Karpas-422 (cell line): ENCODE data around the gene TTLL9. TPM values are rescaled to one million over a fixed set of nuclear protein-coding genes. Genes with fewer than 3 reads are reported as not detected.

Experiments
- DNase-seq: peaks from one replicate; pipeline ENCODE4 v3.0.0-alpha.2; 2015
- H2AFZ ChIP-seq: fragments of 200-600 bp; sonication (generic); 2 replicates; pipeline ENCODE4 v1.6.1; 2014; ENCODE audit warnings: antibody characterized with exemption, low read length, mixed read lengths
- H3K27ac ChIP-seq: fragments of 200-600 bp; sonication (generic); 2 replicates; pipeline ENCODE4 v1.5.1; 2014; ENCODE audit warnings: mild to moderate bottlenecking, low read length, moderate library complexity
- H3K27me3 ChIP-seq: fragments of 200-600 bp; sonication (generic); 2 replicates; pipeline ENCODE4 v1.6.1; 2014; ENCODE audit warnings: low read length, mixed read lengths
- H3K36me3 ChIP-seq: fragments of 200-600 bp; sonication (generic); 2 replicates; pipeline ENCODE4 v1.6.1; 2014; ENCODE audit warnings: low read length, mixed read lengths; ENCODE audit not compliant: insufficient read depth
- H3K4me1 ChIP-seq: fragments of 200-600 bp; sonication (generic); 2 replicates; pipeline ENCODE4 v1.6.1; 2014; ENCODE audit warnings: mild to moderate bottlenecking, low read length, mixed read lengths
- H3K4me2 ChIP-seq: fragments of 200-600 bp; sonication (generic); 2 replicates; pipeline ENCODE4 v1.6.1; 2014; ENCODE audit warnings: low read length, low read depth, mild to moderate bottlenecking; ENCODE audit not compliant: poor library complexity, severe bottlenecking
- H3K4me3 ChIP-seq: fragments of 200-600 bp; sonication (generic); 2 replicates; pipeline ENCODE4 v1.5.1; 2014; ENCODE audit warnings: mild to moderate bottlenecking, antibody characterized with exemption, low read length, mixed read lengths
- H3K79me2 ChIP-seq: fragments of 200-600 bp; sonication (generic); 2 replicates; pipeline ENCODE4 v1.6.1; 2014; ENCODE audit warnings: mild to moderate bottlenecking, low read length, mixed read lengths
- H3K9ac ChIP-seq: fragments of 200-600 bp; sonication (generic); 2 replicates; pipeline ENCODE4 v1.6.0; 2014; ENCODE audit warnings: low read length
- H3K9me2 ChIP-seq: fragments of 200-600 bp; sonication (generic), shearing (Covaris generic); replicated peaks from 2 replicates; pipeline ENCODE4 v1.6.0; 2014; ENCODE audit warnings: mild to moderate bottlenecking, low read length, moderate library complexity; ENCODE audit not compliant: insufficient read depth
- H3K9me3 ChIP-seq: fragments of 300-700, 200-600 bp; sonication (generic); 2 replicates; pipeline ENCODE4 v1.6.1; 2014; ENCODE audit warnings: low read length, mixed read lengths
- H4K20me1 ChIP-seq: fragments of 200-600 bp; sonication (generic); 2 replicates; pipeline ENCODE4 v1.6.1; 2014; ENCODE audit warnings: mild to moderate bottlenecking, antibody characterized with exemption, low read length, low read depth; ENCODE audit not compliant: insufficient read depth
- total RNA-seq: library from RNA; depleted of rRNA; stranded (reverse); fragments of >200 nt; shearing (Covaris generic); gene quantifications from 2 replicates; pipeline ENCODE4 v1.2.3, GENCODE V29; 2014; ENCODE audit warnings: low replicate concordance

Gene TTLL9
- total RNA-seq, 1 experiment from 2014 or later: not detected

- H3K9ac ChIP-seq: no peak overlapping the region
- no peaks in the 10 kb centered on the region for H3K9me2 ChIP-seq
- no peaks in the 10 kb centered on the region for H4K20me1 ChIP-seq
- H3K4me1 ChIP-seq: no peaks in the 10 kb centered on the region
- H3K36me3 ChIP-seq: no peaks in the 10 kb centered on the region
- H2AFZ ChIP-seq: no peak overlapping the region
- H3K4me2 ChIP-seq: no peak overlapping the region
- H3K9me3 ChIP-seq: no peaks in the 10 kb centered on the region
- no peaks in the 10 kb centered on the region for H3K27me3 ChIP-seq
- DNase-seq: no peak
- no peak overlapping the region for H3K4me3 ChIP-seq
- H3K79me2 ChIP-seq: no peaks in the 10 kb centered on the region
- no peak overlapping the region for H3K27ac ChIP-seq
Observed at GRCh38 chr20:31849306-31849930, 21.0 kb upstream of the TTLL9 start.

GRCh38 chr20:31851240-31851955 lies 19.0 kb upstream of the TTLL9 start:
- no peaks in the 10 kb centered on the region for H3K9me3 ChIP-seq
- H3K4me1 ChIP-seq: no peaks in the 10 kb centered on the region
- no peak for DNase-seq
- no peaks in the 10 kb centered on the region for H3K79me2 ChIP-seq
- H3K4me3 ChIP-seq: no peak overlapping the region
- no peaks in the 10 kb centered on the region for H3K9me2 ChIP-seq
- H3K9ac ChIP-seq: no peak overlapping the region
- no peaks in the 10 kb centered on the region for H3K27me3 ChIP-seq
- H4K20me1 ChIP-seq: no peaks in the 10 kb centered on the region
- no peak overlapping the region for H3K27ac ChIP-seq
- no peak overlapping the region for H3K4me2 ChIP-seq
- H2AFZ ChIP-seq: no peak overlapping the region
- no peaks in the 10 kb centered on the region for H3K36me3 ChIP-seq

- Histone ChIP-seq H3K79me2 (no peaks in the 10 kb centered on the region), H3K9me2 (no peaks in the 10 kb centered on the region), H3K4me3 (no peak overlapping the region), H3K9ac (no peak overlapping the region), H3K9me3 (no peaks in the 10 kb centered on the region), H3K4me1 (peaks cover 2% of the 10 kb centered on the region; the same call in 1 of the 2 replicates), H3K27ac (no peak overlapping the region), H4K20me1 (no peaks in the 10 kb centered on the region), H3K27me3 (no peaks in the 10 kb centered on the region), H3K4me2 (no peak overlapping the region), H2AFZ (no peak overlapping the region), H3K36me3 (no peaks in the 10 kb centered on the region)
- DNase-seq: no peak
Observed at GRCh38 chr20:31853481-31853880, 17.0 kb upstream of the TTLL9 start.

- H3K4me3 ChIP-seq: no peak overlapping the region
- H3K27ac ChIP-seq: no peak overlapping the region
- no peak overlapping the region for H3K4me2 ChIP-seq
- DNase-seq: no peak
- no peaks in the 10 kb centered on the region for H3K36me3 ChIP-seq
- H3K9me2 ChIP-seq: no peaks in the 10 kb centered on the region
- H3K79me2 ChIP-seq: no peaks in the 10 kb centered on the region
- H3K9ac ChIP-seq: no peak overlapping the region
- no peaks in the 10 kb centered on the region for H4K20me1 ChIP-seq
- no peaks in the 10 kb centered on the region for H3K27me3 ChIP-seq
- no peak overlapping the region for H2AFZ ChIP-seq
- peaks cover 7% of the 10 kb centered on the region for H3K4me1 ChIP-seq
- no peaks in the 10 kb centered on the region for H3K9me3 ChIP-seq
Observed at GRCh38 chr20:31856516-31856915, 13.9 kb upstream of the TTLL9 start.

- Histone ChIP-seq H3K4me1 (peaks cover 7% of the 10 kb centered on the region), H3K79me2 (no peaks in the 10 kb centered on the region), H4K20me1 (no peaks in the 10 kb centered on the region), H3K27me3 (no peaks in the 10 kb centered on the region), H3K9me3 (no peaks in the 10 kb centered on the region), H3K9me2 (no peaks in the 10 kb centered on the region), H3K9ac (no peak overlapping the region), H2AFZ (no peak overlapping the region), H3K27ac (no peak overlapping the region), H3K36me3 (no peaks in the 10 kb centered on the region), H3K4me2 (no peak overlapping the region), H3K4me3 (no peak overlapping the region)
- no peak for DNase-seq
Observed at GRCh38 chr20:31857861-31858759, 12.3 kb upstream of the TTLL9 start.

GRCh38 chr20:31858760-31859083 lies 11.7 kb upstream of the TTLL9 start:
- H3K27ac ChIP-seq: no peak overlapping the region
- no peak overlapping the region for H3K4me3 ChIP-seq
- H3K9me3 ChIP-seq: no peaks in the 10 kb centered on the region
- H2AFZ ChIP-seq: no peak overlapping the region
- H3K9me2 ChIP-seq: no peaks in the 10 kb centered on the region
- no peaks in the 10 kb centered on the region for H4K20me1 ChIP-seq
- H3K4me2 ChIP-seq: no peak overlapping the region
- H3K79me2 ChIP-seq: no peaks in the 10 kb centered on the region
- H3K27me3 ChIP-seq: no peaks in the 10 kb centered on the region
- no peaks in the 10 kb centered on the region for H3K36me3 ChIP-seq
- H3K4me1 ChIP-seq: peaks cover 7% of the 10 kb centered on the region
- no peak overlapping the region for H3K9ac ChIP-seq
- no peak for DNase-seq

GRCh38 chr20:31859266-31859997 lies 11.0 kb upstream of the TTLL9 start:
- Histone ChIP-seq H3K27me3 (no peaks in the 10 kb centered on the region), H3K27ac (no peak overlapping the region), H3K9ac (no peak overlapping the region), H4K20me1 (no peaks in the 10 kb centered on the region), H3K36me3 (no peaks in the 10 kb centered on the region), H3K79me2 (no peaks in the 10 kb centered on the region), H2AFZ (no peak overlapping the region), H3K4me1 (peaks cover 7% of the 10 kb centered on the region), H3K4me2 (no peak overlapping the region), H3K9me2 (no peaks in the 10 kb centered on the region), H3K9me3 (no peaks in the 10 kb centered on the region), H3K4me3 (no peak overlapping the region)
- no peak for DNase-seq

- H3K36me3 ChIP-seq: no peaks in the 10 kb centered on the region
Observed at GRCh38 chr20:31859998-31860380, 10.4 kb upstream of the TTLL9 start.

More at GRCh38 chr20:31859998-31860380, 10.4 kb upstream of the TTLL9 start:
- Histone ChIP-seq H3K9me2 (no peaks in the 10 kb centered on the region), H3K4me1 (peaks cover 7% of the 10 kb centered on the region), H2AFZ (no peak overlapping the region), H3K79me2 (no peaks in the 10 kb centered on the region), H3K9me3 (no peaks in the 10 kb centered on the region), H3K4me3 (no peak overlapping the region), H3K9ac (no peak overlapping the region), H3K27ac (no peak overlapping the region), H3K4me2 (no peak overlapping the region), H3K27me3 (no peaks in the 10 kb centered on the region), H4K20me1 (no peaks in the 10 kb centered on the region)
- no peak for DNase-seq
